HepG2 (cell line): ENCODE data around the gene MAP3K3. TPM values are rescaled to one million over a fixed set of nuclear protein-coding genes. Genes with fewer than 3 reads are reported as not detected.

Source experiments
- AGO1 ChIP-seq: fragments of 200-400 bp; formaldehyde crosslinking; IDR thresholded peaks from 2 replicates; pipeline ENCODE4 v1.6.1; 2017; ENCODE audit warnings: mild to moderate bottlenecking, low read depth, low read length, moderate library complexity; ENCODE audit not compliant: poor library complexity, severe bottlenecking
- AHR ChIP-seq: IDR thresholded peaks from 2 replicates; pipeline ENCODE4 v1.6.1; 2018; ENCODE audit warnings: missing genetic modification reagents, missing compliant biosample characterization
- CSRNP2 ChIP-seq: sonication (generic); formaldehyde crosslinking; conservative IDR thresholded peaks from 2 replicates; pipeline ENCODE4 v1.8.0; 2022; ENCODE audit warnings: low read depth, missing genetic modification reagents
- FOSL2 ChIP-seq: sonication (generic); formaldehyde crosslinking; IDR thresholded peaks from 2 replicates; pipeline ENCODE4 v1.4.0; 2020; ENCODE audit warnings: missing genetic modification reagents
- KLF12 ChIP-seq: sonication (generic); formaldehyde crosslinking; IDR thresholded peaks from 2 replicates; pipeline ENCODE4 v1.4.0; 2020; ENCODE audit warnings: missing genetic modification reagents, borderline replicate concordance
- MATR3 ChIP-seq: sonication (generic); formaldehyde crosslinking; IDR thresholded peaks from 2 replicates; pipeline ENCODE4 v1.4.0; 2020; ENCODE audit warnings: missing genetic modification reagents
- MYPOP ChIP-seq: sonication (generic); formaldehyde crosslinking; IDR thresholded peaks from 2 replicates; pipeline ENCODE4 v1.8.1; 2023; ENCODE audit warnings: mild to moderate bottlenecking, moderate library complexity, missing genetic modification reagents
- NFAT5 ChIP-seq: sonication (generic); formaldehyde crosslinking; IDR thresholded peaks from 2 replicates; pipeline ENCODE4 v1.4.0; 2020; ENCODE audit warnings: missing genetic modification reagents
- NFATC3 ChIP-seq: sonication (generic); formaldehyde crosslinking; IDR thresholded peaks from 2 replicates; pipeline ENCODE4 v1.5.1; 2020; ENCODE audit warnings: mild to moderate bottlenecking, missing genetic modification reagents
- NR2C2 ChIP-seq: sonication (generic); formaldehyde crosslinking; IDR thresholded peaks from 2 replicates; pipeline ENCODE4 v1.4.0; 2020; ENCODE audit warnings: missing genetic modification reagents, mild to moderate bottlenecking, moderate library complexity, borderline replicate concordance
- NR2F2 ChIP-seq: IDR thresholded peaks from 2 replicates; pipeline ENCODE4 v1.6.1; 2012; ENCODE audit warnings: low read depth, inconsistent platforms, borderline replicate concordance
- RBAK ChIP-seq: sonication (generic); formaldehyde crosslinking; IDR thresholded peaks from 2 replicates; pipeline ENCODE4 v1.5.1; 2020; ENCODE audit warnings: mild to moderate bottlenecking, missing genetic modification reagents
- RELA ChIP-seq: sonication (generic); formaldehyde crosslinking; IDR thresholded peaks from 2 replicates; pipeline ENCODE4 v1.4.0; 2020; ENCODE audit warnings: missing genetic modification reagents
- SIX4 ChIP-seq: sonication (generic); formaldehyde crosslinking; IDR thresholded peaks from 2 replicates; pipeline ENCODE4 v1.4.0; 2020; ENCODE audit warnings: missing genetic modification reagents
- SNAPC2 ChIP-seq: sonication (generic); formaldehyde crosslinking; IDR thresholded peaks from 2 replicates; pipeline ENCODE4 v1.8.1; 2022; ENCODE audit warnings: mild to moderate bottlenecking, missing genetic modification reagents
- SOX13 ChIP-seq, 3 experiments: fragments of 450-650 bp in 1 of 3; sonication (generic) in 1 of 3; formaldehyde crosslinking in 1 of 3; IDR thresholded peaks in 2 of 3; conservative IDR thresholded peaks in 1 of 3; 2 replicates each; pipeline versions ENCODE4 v1.5.0 to v1.6.1; 2016 to 2020; ENCODE audit warnings: antibody characterized with exemption in 1 of 3, mild to moderate bottlenecking in 1 of 3, missing compliant biosample characterization in 1 of 3, missing genetic modification reagents in 1 of 3, moderate library complexity in 1 of 3
- SOX5 ChIP-seq: IDR thresholded peaks from 2 replicates; pipeline ENCODE4 v1.6.1; 2016; ENCODE audit warnings: borderline replicate concordance
- SSRP1 ChIP-seq: IDR thresholded peaks from 2 replicates; pipeline ENCODE4 v1.6.1; 2016; ENCODE audit warnings: control low read depth
- ZBTB7A ChIP-seq: sonication (generic); formaldehyde crosslinking; IDR thresholded peaks from 2 replicates; pipeline ENCODE4 v1.8.0; 2022; ENCODE audit warnings: mild to moderate bottlenecking, missing genetic modification reagents
- ZNF382 ChIP-seq: sonication (generic); formaldehyde crosslinking; IDR thresholded peaks from 2 replicates; pipeline ENCODE4 v1.5.0; 2020; ENCODE audit warnings: missing genetic modification reagents, mild to moderate bottlenecking, borderline replicate concordance
- ZNF564 ChIP-seq: sonication (generic); formaldehyde crosslinking; IDR thresholded peaks from 2 replicates; pipeline ENCODE4 v1.8.1; 2023; ENCODE audit warnings: mild to moderate bottlenecking, missing genetic modification reagents
- ZNF607 ChIP-seq: sonication (generic); formaldehyde crosslinking; IDR thresholded peaks from 2 replicates; pipeline ENCODE4 v1.5.1; 2020; ENCODE audit warnings: missing genetic modification reagents, mild to moderate bottlenecking, borderline replicate concordance
- polyA plus RNA-seq, 8 experiments: library from polyadenylated mRNA; depleted of rRNA in 3 of 8; stranded (reverse) in 7 of 8; unstranded in 1 of 8; fragments of >200 nt; fragmentation: Illumina TruSeq in 4 of 8; extraction: Trizol in 4 of 8; gene quantifications; 2 replicates each; pipeline versions ENCODE4 v1.2.1 to v1.2.3, GENCODE V29; 2011 to 2016; ENCODE audit warnings: low read depth in 4 of 8, missing spikeins in 1 of 8, mixed read lengths in 1 of 8; ENCODE audit not compliant: insufficient read depth in 1 of 8
- total RNA-seq, 5 experiments: library from RNA; depleted of rRNA; stranded (reverse); fragments of >200 nt; fragmentation: Illumina TruSeq; extraction: Trizol; gene quantifications; 2 replicates each; pipeline ENCODE4 v1.2.3, GENCODE V29; 2016; ENCODE audit warnings: low read depth in 1 of 5

Gene MAP3K3
- total and polyA plus RNA-seq, 2 of the 13 experiments (the other 11 are each of a cell fraction or from before 2014, with no cell fraction given): 17.7 to 21.8 TPM

- no peak for TF ChIP-seq ZNF607 (CRISPR knock-in tag)
- TF ChIP-seq ZBTB7A (CRISPR knock-in tag): no peak
- peak; percentile 96 for TF ChIP-seq MYPOP (CRISPR knock-in tag)
- TF ChIP-seq SOX13 (IDR thresholded peaks at IDR 0.05): no peak
- TF ChIP-seq SOX13 (CRISPR knock-in tag; conservative IDR thresholded peaks at IDR 0.05 in 1 of 2, IDR thresholded peaks at IDR 0.05 in 1 of 2): peak in 1 of 2 experiments; percentile 16; a peak in 1 of 4 replicates
- no peak for TF ChIP-seq MATR3 (CRISPR knock-in tag)
- 0 out of 2 replicates have a peak, but pooled peaks have one; percentile 81 for TF ChIP-seq AHR (CRISPR knock-in tag)
- peak; percentile 13; the same call in 1 of the 2 replicates for TF ChIP-seq NR2C2
- no peak for TF ChIP-seq ZNF564 (CRISPR knock-in tag)
- peak; percentile 85; the same call in 1 of the 2 replicates for TF ChIP-seq NFATC3
- TF ChIP-seq CSRNP2: no peak
- peak; percentile 64 for TF ChIP-seq NFAT5 (CRISPR knock-in tag)
- peak; percentile 13; the same call in 1 of the 2 replicates for TF ChIP-seq SOX5 (CRISPR knock-in tag)
- no peak; the same call in 1 of the 2 replicates for TF ChIP-seq FOSL2 (CRISPR knock-in tag)
- TF ChIP-seq RELA (CRISPR knock-in tag): no peak
- TF ChIP-seq RBAK (CRISPR knock-in tag): no peak
- no peak for TF ChIP-seq SSRP1
- TF ChIP-seq ZNF382: no peak
- no peak for TF ChIP-seq KLF12 (CRISPR knock-in tag)
- TF ChIP-seq SNAPC2: no peak
- TF ChIP-seq SIX4 (CRISPR knock-in tag): no peak
- TF ChIP-seq NR2F2: no peak
- no peak for TF ChIP-seq AGO1
Observed at GRCh38 chr17:63621684-63622573, at the start of gene MAP3K3 (continued).
